ENCODE data around the gene RASL11B.
A peak's percentile ranks its signal among the peaks of the same experiment; 100 is the strongest.

DNA sequence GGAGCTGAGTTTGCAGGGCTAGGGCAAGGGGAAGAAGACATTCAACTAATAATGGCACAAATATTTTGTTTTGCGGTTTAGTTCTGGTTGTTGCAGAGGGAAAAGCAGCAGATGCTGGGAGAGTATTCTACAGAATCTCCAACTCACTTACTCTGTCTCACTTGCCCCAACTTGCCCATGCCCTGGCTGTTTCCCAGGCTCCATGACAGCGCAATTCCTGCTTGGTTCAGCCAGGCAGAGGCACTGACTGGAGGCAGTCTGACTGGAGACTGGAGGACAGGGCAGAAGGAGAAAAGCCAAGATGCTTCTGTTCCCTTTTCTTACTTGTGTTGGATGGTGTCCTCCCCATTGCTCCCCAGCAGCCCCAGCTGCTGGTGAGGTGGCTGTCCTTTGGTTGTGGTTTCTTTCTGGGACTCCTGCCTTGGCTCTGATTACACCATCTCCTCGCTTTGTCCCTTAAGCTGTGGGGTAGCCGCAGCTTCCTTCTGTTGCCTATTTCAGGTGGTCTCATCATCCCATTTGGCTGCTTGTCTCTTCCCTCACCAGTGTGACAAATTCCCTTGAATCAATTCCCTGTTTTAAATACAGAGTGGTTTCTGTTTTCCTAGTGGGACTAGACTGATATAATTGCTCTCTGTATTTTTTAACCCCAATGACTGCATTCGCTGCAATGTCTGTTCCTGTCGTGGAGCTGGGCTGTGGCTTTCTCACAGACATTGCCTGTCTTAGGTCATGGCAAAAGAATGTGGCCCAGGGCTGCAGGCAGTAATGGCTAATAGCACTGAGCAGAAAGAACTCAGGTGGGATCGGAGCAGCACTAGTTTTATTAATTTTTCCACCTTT lies 24.2 kb upstream of the RASL11B start:
- TF ChIP-seq, protein P1, sequence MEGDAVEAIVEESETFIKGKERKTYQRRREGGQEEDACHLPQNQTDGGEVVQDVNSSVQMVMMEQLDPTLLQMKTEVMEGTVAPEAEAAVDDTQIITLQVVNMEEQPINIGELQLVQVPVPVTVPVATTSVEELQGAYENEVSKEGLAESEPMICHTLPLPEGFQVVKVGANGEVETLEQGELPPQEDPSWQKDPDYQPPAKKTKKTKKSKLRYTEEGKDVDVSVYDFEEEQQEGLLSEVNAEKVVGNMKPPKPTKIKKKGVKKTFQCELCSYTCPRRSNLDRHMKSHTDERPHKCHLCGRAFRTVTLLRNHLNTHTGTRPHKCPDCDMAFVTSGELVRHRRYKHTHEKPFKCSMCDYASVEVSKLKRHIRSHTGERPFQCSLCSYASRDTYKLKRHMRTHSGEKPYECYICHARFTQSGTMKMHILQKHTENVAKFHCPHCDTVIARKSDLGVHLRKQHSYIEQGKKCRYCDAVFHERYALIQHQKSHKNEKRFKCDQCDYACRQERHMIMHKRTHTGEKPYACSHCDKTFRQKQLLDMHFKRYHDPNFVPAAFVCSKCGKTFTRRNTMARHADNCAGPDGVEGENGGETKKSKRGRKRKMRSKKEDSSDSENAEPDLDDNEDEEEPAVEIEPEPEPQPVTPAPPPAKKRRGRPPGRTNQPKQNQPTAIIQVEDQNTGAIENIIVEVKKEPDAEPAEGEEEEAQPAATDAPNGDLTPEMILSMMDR (IDR thresholded peaks at IDR 0.05; ENCODE audit: insufficient read depth, low read length), result no peak
- TF ChIP-seq POLR2AphosphoS5 (IDR thresholded peaks at IDR 0.05; ENCODE audit: low read depth) (0 out of 2 replicates have a peak, but pooled peaks have one; percentile 35), GABPA (IDR thresholded peaks at IDR 0.05; ENCODE audit: low read depth) (no peak), SPI1 (IDR thresholded peaks at IDR 0.05; ENCODE audit: borderline replicate concordance, low read depth) (peak; percentile 74)
- TF ChIP-seq, protein P2, sequence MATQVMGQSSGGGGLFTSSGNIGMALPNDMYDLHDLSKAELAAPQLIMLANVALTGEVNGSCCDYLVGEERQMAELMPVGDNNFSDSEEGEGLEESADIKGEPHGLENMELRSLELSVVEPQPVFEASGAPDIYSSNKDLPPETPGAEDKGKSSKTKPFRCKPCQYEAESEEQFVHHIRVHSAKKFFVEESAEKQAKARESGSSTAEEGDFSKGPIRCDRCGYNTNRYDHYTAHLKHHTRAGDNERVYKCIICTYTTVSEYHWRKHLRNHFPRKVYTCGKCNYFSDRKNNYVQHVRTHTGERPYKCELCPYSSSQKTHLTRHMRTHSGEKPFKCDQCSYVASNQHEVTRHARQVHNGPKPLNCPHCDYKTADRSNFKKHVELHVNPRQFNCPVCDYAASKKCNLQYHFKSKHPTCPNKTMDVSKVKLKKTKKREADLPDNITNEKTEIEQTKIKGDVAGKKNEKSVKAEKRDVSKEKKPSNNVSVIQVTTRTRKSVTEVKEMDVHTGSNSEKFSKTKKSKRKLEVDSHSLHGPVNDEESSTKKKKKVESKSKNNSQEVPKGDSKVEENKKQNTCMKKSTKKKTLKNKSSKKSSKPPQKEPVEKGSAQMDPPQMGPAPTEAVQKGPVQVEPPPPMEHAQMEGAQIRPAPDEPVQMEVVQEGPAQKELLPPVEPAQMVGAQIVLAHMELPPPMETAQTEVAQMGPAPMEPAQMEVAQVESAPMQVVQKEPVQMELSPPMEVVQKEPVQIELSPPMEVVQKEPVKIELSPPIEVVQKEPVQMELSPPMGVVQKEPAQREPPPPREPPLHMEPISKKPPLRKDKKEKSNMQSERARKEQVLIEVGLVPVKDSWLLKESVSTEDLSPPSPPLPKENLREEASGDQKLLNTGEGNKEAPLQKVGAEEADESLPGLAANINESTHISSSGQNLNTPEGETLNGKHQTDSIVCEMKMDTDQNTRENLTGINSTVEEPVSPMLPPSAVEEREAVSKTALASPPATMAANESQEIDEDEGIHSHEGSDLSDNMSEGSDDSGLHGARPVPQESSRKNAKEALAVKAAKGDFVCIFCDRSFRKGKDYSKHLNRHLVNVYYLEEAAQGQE (IDR thresholded peaks at IDR 0.05; ENCODE audit: insufficient replicate concordance, low read depth), result peak; percentile 45

Measured in HL-60 (cell line).